Endometrial microvascular endothelial cells (primary cell): ENCODE results near the gene BMX. TPM values are rescaled to one million over a fixed set of nuclear protein-coding genes. Genes with fewer than 3 reads are reported as not detected.

Experiments
- in situ Hi-C: cut with HindIII; loops from 2 replicates; pipeline ENCODE4 v1.10.0; 2017; ENCODE audit warnings: low sequenced_read_pairs, low pct_unique_long_range_greater_than_20kb; ENCODE audit errors: inconsistent ontology term
- total RNA-seq: library from RNA; depleted of rRNA; stranded (reverse); fragments of >200 nt; gene quantifications from one replicate; pipeline ENCODE4 v1.2.3, GENCODE V29; 2015; ENCODE audit errors: inconsistent ontology term

BMX gene
- total RNA-seq, 1 donor from 2014 or later = 20.4 TPM

- in situ Hi-C loops = no loop called here
Observed at GRCh38 chrX:15563056-15563455, 62.4 kb downstream of the BMX start.

DNA sequence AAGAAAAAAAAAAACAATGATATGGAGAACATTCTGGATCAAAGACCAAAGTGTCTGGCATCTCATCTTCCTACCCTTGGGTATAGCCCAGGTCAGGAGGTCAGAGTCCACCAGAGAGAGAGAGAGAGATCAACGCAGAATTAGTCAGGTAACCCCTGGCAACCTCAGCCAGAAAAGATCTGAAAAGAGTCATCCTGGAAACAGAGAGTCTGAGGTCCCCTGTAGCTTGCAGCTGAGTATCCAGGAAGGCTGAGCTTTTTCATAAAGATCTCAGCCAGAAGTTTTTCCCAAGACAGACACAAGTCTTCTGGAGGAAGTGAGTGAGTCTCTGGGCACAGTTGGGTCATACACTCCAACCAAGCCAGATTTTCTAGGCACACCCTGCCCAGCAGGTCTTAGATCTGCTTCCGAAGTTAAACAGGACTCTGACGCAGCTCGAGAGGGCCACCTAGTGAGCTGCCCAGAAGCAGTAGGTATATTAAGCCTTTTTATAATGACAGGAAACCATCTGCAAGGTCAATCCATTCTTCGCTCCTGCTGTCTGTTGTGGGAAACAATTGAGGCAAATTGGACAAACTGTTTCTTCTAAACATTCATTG is 64.5 kb downstream of the BMX start:
- in situ Hi-C loops = no loop called here

GRCh38 chrX:15566244-15566643 is 65.6 kb downstream of the BMX start:
- in situ Hi-C loops = no loop called here

- in situ Hi-C loops = no loop called here
Observed at GRCh38 chrX:15567267-15567666, 66.7 kb downstream of the BMX start.

GRCh38 chrX:15567886-15568616 is 67.4 kb downstream of the BMX start:
- in situ Hi-C loops = no loop called here

DNA sequence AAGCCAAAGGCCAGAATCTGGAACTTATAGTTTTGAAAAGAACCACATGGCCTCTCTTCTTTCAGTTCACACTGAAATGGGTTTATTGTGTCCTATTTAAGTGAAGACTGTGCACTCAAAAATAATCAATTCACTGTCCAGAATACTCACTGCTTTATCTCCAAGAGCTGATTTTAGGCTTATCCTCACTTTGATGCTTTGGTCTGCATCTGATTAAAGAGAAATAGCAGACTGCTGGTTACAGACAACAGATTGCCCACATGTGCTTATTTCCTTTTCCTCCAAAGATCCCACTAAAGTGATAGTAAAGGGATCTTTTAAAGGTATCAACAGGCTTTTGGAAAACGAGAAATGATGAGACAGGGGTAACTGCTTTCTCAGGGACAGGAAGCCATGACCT is 69.5 kb downstream of the BMX start:
- in situ Hi-C loops = no loop called here

- in situ Hi-C loops = no loop called here
Observed at GRCh38 chrX:15574017-15574416, 73.4 kb downstream of the BMX start.

DNA sequence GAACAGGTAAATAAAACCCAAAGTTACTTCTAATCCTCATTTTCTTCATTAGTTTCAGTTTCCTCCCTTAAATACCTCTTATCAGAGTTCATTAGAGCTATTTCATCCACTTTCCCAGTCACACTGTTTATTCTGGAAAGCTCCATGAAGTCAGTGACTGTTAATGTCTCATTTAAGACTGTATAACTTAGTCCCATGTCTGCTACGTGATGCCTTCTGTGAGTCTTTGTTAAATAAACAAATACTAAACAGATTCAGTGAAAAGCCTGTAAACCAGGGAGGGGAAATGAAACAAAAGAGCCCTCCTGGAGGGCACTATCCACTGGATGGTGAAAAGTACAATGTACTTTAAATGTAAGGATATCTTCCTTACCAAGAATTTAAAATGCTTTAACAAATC is 75.4 kb downstream of the BMX start:
- in situ Hi-C loops = no loop called here

- in situ Hi-C loops = no loop called here
Observed at GRCh38 chrX:15579778-15580747, 79.5 kb downstream of the BMX start.

- in situ Hi-C loops = no loop called here
Observed at GRCh38 chrX:15594371-15594770, 93.8 kb downstream of the BMX start.

GRCh38 chrX:15598026-15598425 is 97.4 kb downstream of the BMX start:
- in situ Hi-C loops = no loop called here

DNA sequence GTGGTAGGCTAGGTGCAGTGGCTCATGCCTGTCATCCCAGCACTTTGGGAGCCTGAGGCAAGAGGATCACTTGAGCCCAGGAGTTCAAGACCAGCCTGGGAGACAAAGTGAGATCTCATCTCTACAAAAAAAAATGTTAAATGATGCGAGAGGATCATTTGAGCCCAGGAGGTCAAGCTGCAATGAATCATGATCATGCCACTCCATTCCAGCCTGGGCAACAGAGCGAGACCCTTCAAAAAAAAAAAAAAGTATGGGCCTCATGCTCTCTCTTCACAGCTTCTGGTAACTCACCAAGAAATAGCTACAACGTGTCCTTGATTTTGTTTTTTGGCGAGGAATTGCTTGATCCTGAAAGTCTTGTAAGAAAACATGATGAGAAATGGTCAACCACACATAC is 98.9 kb downstream of the BMX start:
- in situ Hi-C loops = no loop called here

- in situ Hi-C loops = no loop called here
Observed at GRCh38 chrX:15600049-15600448, 99.4 kb downstream of the BMX start.

DNA sequence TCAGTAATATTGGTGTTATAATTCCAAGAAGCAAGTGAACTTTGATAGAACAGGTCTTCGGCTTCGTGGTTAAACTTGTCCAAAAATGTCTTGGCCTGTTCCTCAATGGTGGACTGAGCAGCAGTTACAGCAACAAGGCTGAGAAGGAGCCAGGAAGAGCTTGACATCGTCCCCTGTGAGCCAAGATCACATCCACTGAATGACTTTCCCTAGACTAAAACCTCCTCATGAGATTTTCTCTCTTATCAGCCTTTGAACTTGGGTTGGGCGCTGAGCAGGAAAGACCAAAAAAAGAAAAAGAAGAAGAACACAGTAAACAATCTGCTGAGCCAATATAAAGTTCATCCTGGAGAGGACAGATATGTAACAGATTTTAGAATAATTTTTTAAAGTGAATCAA is 100.1 kb downstream of the BMX start, which contains the start of gene ACE2:
ACE2 (minus strand) TSS at position 216 of the 400 bp plus-strand sequence; CDS start at position 167, 49 bp downstream.
- in situ Hi-C loops = no loop called here

DNA sequence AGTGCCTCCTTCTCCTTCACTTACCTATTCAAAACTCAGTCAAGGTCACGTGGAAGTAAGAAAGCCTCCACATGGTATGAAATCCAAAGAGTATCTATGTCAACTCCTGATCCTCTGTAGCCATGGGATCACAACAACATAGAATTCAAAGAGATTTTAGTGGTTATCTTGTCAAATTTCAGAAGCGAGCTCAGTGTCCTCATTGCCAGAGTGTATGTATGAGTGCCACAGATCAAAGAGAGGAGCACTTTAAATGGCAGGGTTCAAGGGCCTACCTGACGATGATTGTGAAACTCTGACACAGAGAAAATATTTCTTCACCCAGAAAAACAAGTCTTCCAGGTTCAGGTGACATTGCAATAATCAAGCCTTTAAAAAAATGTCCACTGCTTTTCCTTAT is 101.3 kb downstream of the BMX start:
- in situ Hi-C loops = no loop called here

- in situ Hi-C loops = no loop called here
Observed at GRCh38 chrX:15602761-15603160, 102.2 kb downstream of the BMX start.

DNA sequence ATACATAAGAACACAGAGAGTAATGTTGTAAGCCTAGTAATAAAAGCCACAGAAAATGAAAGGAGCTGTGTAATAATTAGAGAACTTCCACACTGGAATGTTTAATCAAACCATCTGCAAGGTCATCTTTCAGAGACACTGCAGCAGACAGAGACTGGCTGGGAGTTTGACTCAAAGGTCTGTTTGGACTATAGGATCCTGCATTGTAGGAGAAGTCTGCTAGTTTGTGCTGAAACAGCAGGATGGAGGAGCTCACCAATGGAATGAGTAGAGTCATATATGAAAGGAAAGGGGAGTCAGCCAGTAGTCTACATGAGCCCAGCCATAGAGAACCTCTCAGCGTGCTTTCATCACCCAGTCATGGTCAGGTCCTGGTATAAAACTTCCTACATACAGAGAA is 104.6 kb downstream of the BMX start:
- in situ Hi-C loops = no loop called here
